Measurements from ENCODE around the gene TPST1. TPM values are rescaled to one million over a fixed set of nuclear protein-coding genes. Genes with fewer than 3 reads are reported as not detected.
A peak's percentile ranks its signal among the peaks of the same experiment; 100 is the strongest.

The TPST1 gene
- total and polyA plus RNA-seq, 4 donors: 7.2 to 56.7 (median 34.5) TPM

DNA sequence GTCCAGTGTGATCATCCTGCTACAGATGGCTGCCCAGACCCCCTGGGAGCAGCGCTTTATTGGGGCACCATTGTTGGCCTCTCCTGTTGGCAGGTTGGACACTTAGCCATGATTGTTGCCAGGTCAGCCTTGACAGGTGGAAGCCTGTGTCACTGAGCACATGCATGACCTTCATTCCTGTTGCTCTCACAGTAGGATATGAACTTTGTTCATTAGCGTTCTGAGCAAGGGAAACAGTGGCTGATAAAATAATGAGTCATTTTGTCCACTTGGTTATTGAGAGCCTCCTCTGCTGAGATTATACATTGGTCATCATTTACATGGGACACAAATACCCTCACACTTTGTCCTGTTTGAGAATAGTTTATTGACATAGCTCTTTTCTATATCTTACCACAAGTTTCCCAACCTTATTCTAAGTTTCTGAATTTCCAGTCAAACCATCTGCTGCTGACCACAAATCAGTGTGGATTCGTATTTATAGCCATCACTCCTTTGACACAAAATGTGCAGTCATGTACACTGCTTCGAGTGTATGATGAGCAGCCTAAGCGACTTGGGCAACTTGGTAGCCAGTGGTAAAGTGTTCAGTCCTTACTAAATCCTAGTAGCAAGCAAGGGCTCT, 102.6 kb downstream of the TPST1 start:
- 81 to 87% methylated on average over 5 of the region's 5 CpGs for WGBS, 2 donors
- TF ChIP-seq, protein P1, sequence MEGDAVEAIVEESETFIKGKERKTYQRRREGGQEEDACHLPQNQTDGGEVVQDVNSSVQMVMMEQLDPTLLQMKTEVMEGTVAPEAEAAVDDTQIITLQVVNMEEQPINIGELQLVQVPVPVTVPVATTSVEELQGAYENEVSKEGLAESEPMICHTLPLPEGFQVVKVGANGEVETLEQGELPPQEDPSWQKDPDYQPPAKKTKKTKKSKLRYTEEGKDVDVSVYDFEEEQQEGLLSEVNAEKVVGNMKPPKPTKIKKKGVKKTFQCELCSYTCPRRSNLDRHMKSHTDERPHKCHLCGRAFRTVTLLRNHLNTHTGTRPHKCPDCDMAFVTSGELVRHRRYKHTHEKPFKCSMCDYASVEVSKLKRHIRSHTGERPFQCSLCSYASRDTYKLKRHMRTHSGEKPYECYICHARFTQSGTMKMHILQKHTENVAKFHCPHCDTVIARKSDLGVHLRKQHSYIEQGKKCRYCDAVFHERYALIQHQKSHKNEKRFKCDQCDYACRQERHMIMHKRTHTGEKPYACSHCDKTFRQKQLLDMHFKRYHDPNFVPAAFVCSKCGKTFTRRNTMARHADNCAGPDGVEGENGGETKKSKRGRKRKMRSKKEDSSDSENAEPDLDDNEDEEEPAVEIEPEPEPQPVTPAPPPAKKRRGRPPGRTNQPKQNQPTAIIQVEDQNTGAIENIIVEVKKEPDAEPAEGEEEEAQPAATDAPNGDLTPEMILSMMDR (IDR thresholded peaks at IDR 0.05; ENCODE audit: control extremely low read depth, extremely low read depth): no peak
- Histone ChIP-seq H3K27me3 (ENCODE audit: control insufficient read depth in 3 of 3, insufficient read depth in 3 of 3, low read length in 2 of 3) (no peaks in the 10 kb centered on the region), H3K4me1 (ENCODE audit: control insufficient read depth in 5 of 5, insufficient read depth in 5 of 5, low read length in 5 of 5) (peaks cover 0 to 14% (median 7%) of the 10 kb centered on the region in 5 donors), H3K4me3 (no peak overlapping the region), H3K27ac (ENCODE audit: low read depth in 1 of 2, low read length in 1 of 2) (peak overlapping the region in 1 of 2 donors; percentile 55), H3K36me3 (ENCODE audit: control insufficient read depth in 4 of 4, insufficient read depth in 4 of 4, low read length in 4 of 4) (no peaks in the 10 kb centered on the region), H3K9ac (ENCODE audit: insufficient read depth in 1 of 2, low read length in 2 of 2) (no peak overlapping the region), H3K9me3 (ENCODE audit: control insufficient read depth in 4 of 4, insufficient read depth in 3 of 4, low read length in 3 of 4) (no peaks in the 10 kb centered on the region)
- peak; percentile 50 for ATAC-seq (ENCODE audit: insufficient read depth, low FRiP score)
- no peak for DNase-seq

- Histone ChIP-seq H3K9ac (ENCODE audit: insufficient read depth in 1 of 2, low read length in 2 of 2) (no peak overlapping the region), H3K27me3 (ENCODE audit: control insufficient read depth in 3 of 3, insufficient read depth in 3 of 3, low read length in 2 of 3) (no peaks in the 10 kb centered on the region), H3K27ac (ENCODE audit: low read depth in 1 of 2, low read length in 1 of 2) (no peak overlapping the region), H3K4me3 (no peak overlapping the region), H3K4me1 (ENCODE audit: control insufficient read depth in 5 of 5, insufficient read depth in 5 of 5, low read length in 5 of 5) (peaks cover 0 to 14% (median 6%) of the 10 kb centered on the region in 5 donors), H3K36me3 (ENCODE audit: control insufficient read depth in 4 of 4, insufficient read depth in 4 of 4, low read length in 4 of 4) (no peaks in the 10 kb centered on the region), H3K9me3 (ENCODE audit: control insufficient read depth in 4 of 4, insufficient read depth in 3 of 4, low read length in 3 of 4) (no peaks in the 10 kb centered on the region)
- DNase-seq: no peak
- 94 to 98% methylated on average over 3 of the region's 3 CpGs for WGBS, 2 donors
- no peak for ATAC-seq (ENCODE audit: insufficient read depth, low FRiP score)
- TF ChIP-seq, protein P1 (IDR thresholded peaks at IDR 0.05; ENCODE audit: control extremely low read depth, extremely low read depth): no peak
Observed at GRCh38 chr7:66308411-66308810, 103.3 kb downstream of the TPST1 start.

DNA sequence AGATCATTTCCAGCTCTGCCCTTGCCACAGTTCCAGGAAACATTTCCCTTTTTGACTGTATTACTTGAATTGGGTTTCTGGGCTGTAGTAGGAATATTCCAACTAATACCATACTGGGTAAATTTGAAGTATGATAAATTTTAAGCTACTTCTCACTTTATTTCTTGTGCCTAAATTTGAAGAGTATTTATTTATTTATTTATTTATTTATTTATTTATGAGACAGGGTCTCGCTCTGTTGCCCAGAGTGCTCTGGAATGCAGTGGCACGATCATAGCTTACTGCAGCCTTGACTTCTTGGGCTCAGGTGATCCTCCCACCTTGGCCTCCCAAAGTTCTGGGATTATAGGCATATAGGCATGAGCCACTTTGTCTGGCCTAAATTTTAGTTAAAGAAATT, 105.5 kb downstream of the TPST1 start:
- Histone ChIP-seq H3K4me3 (no peak overlapping the region), H3K9ac (ENCODE audit: insufficient read depth in 1 of 2, low read length in 2 of 2) (no peak overlapping the region), H3K27ac (ENCODE audit: low read depth in 1 of 2, low read length in 1 of 2) (no peak overlapping the region), H3K4me1 (ENCODE audit: control insufficient read depth in 5 of 5, insufficient read depth in 5 of 5, low read length in 5 of 5) (peaks cover 0 to 8% (median 4%) of the 10 kb centered on the region in 5 donors), H3K27me3 (ENCODE audit: control insufficient read depth in 3 of 3, insufficient read depth in 3 of 3, low read length in 2 of 3) (no peaks in the 10 kb centered on the region), H3K36me3 (ENCODE audit: control insufficient read depth in 4 of 4, insufficient read depth in 4 of 4, low read length in 4 of 4) (no peaks in the 10 kb centered on the region), H3K9me3 (ENCODE audit: control insufficient read depth in 4 of 4, insufficient read depth in 3 of 4, low read length in 3 of 4) (no peaks in the 10 kb centered on the region)
- no peak for DNase-seq
- WGBS, 2 donors: 93 to 97% methylated on average over 2 of the region's 2 CpGs
- TF ChIP-seq, protein P1 (IDR thresholded peaks at IDR 0.05; ENCODE audit: control extremely low read depth, extremely low read depth): no peak
- ATAC-seq (ENCODE audit: insufficient read depth, low FRiP score): no peak

Measured in lung (tissue), 12 donors.